Mesothelial cell of epicardium (in vitro differentiated cells): ENCODE data around the gene PER1. TPM values are rescaled to one million over a fixed set of nuclear protein-coding genes. Genes with fewer than 3 reads are reported as not detected.

Source experiments
- DNase-seq, 2 experiments: peaks; one replicate each; pipeline ENCODE4 v3.0.0; 2021; ENCODE audit warnings: low spot score in 2 of 2; ENCODE audit not compliant: unreplicated experiment in 2 of 2
- H3K27ac Mint-ChIP-seq: 2 replicates; pipeline ENCODE4 v1.8.0; 2021; ENCODE audit warnings: mixed read lengths
- H3K27me3 Mint-ChIP-seq: 2 replicates; pipeline ENCODE4 v1.8.0; 2021; ENCODE audit warnings: low read depth, mixed read lengths
- H3K36me3 Mint-ChIP-seq: 2 replicates; pipeline ENCODE4 v1.8.0; 2021; ENCODE audit warnings: mixed read lengths
- H3K4me1 Mint-ChIP-seq: 2 replicates; pipeline ENCODE4 v1.8.0; 2021; ENCODE audit warnings: mixed read lengths
- H3K4me3 Mint-ChIP-seq: 2 replicates; pipeline ENCODE4 v1.8.0; 2021; ENCODE audit warnings: mild to moderate bottlenecking, moderate library complexity, mixed read lengths
- H3K9me3 Mint-ChIP-seq: 2 replicates; pipeline ENCODE4 v1.8.0; 2021; ENCODE audit warnings: mixed read lengths
- CTCF ChIP-seq: fragments of 200-600 bp; sonication (generic); IDR thresholded peaks from one replicate; pipeline ENCODE4 v1.5.0; 2021; ENCODE audit warnings: antibody characterized with exemption; ENCODE audit not compliant: unreplicated experiment
- total RNA-seq: library from RNA; stranded (reverse); gene quantifications from 3 replicates; pipeline ENCODE4 v1.2.1, GENCODE V29; 2021

The PER1 gene
- total RNA-seq, 1 donor from 2014 or later: 70.2 TPM

- Mint-ChIP-seq H3K36me3 (no peaks in the 10 kb centered on the region), H3K9me3 (no peaks in the 10 kb centered on the region), H3K27ac (peak overlapping the region; percentile 97), H3K4me3 (peak overlapping the region; percentile 88), H3K27me3 (no peaks in the 10 kb centered on the region), H3K4me1 (peaks cover 37% of the 10 kb centered on the region)
- no peak for TF ChIP-seq CTCF
- no peak for DNase-seq
Measured at GRCh38 chr17:8162997-8163977, 11.1 kb upstream of the PER1 start.

GRCh38 chr17:8162233-8162996 lies 10.2 kb upstream of the PER1 start, which contains the start of gene VAMP2:
Gene VAMP2, minus strand, starts transcription at chr17:8162948. Its CDS starts 69 bp downstream, at chr17:8162879.
- H3K4me3 Mint-ChIP-seq: peak within 1 kb of the TSS; percentile 88
- no peaks in the 10 kb centered on the region for H3K36me3 Mint-ChIP-seq
- H3K27ac Mint-ChIP-seq: peak within 1 kb of the TSS; percentile 97
- peak; percentile 75 to 83 for DNase-seq
- no peaks in the 10 kb centered on the region for H3K27me3 Mint-ChIP-seq
- no peaks in the 10 kb centered on the region for H3K9me3 Mint-ChIP-seq
- peaks cover 37% of the 10 kb centered on the region for H3K4me1 Mint-ChIP-seq
- TF ChIP-seq CTCF: no peak

- Mint-ChIP-seq H3K27ac (peak overlapping the region; percentile 82), H3K36me3 (no peaks in the 10 kb centered on the region), H3K9me3 (no peaks in the 10 kb centered on the region), H3K4me3 (peak overlapping the region; percentile 73), H3K27me3 (no peaks in the 10 kb centered on the region), H3K4me1 (peaks cover 37% of the 10 kb centered on the region)
- no peak for DNase-seq
- no peak for TF ChIP-seq CTCF
Measured at GRCh38 chr17:8161289-8162232, 9.4 kb upstream of the PER1 start.

- peak overlapping the region; percentile 73 for H3K4me3 Mint-ChIP-seq
- H3K27ac Mint-ChIP-seq: peak overlapping the region; percentile 82
Measured at GRCh38 chr17:8160741-8161221, 8.6 kb upstream of the PER1 start.

More at GRCh38 chr17:8160741-8161221, 8.6 kb upstream of the PER1 start:
- Mint-ChIP-seq H3K4me1 (peaks cover 37% of the 10 kb centered on the region), H3K36me3 (no peaks in the 10 kb centered on the region), H3K9me3 (no peaks in the 10 kb centered on the region), H3K27me3 (no peaks in the 10 kb centered on the region)
- no peak for TF ChIP-seq CTCF
- no peak for DNase-seq
